Measurements from ENCODE around the gene EIF6. TPM values are rescaled to one million over a fixed set of nuclear protein-coding genes. Genes with fewer than 3 reads are reported as not detected.
"Not testable (repeated sequence)": the region's sequence is repeated elsewhere in the genome, so short reads cannot be mapped to it uniquely, and the experiment has no call there.

EIF6 gene
- total RNA-seq, 1 donor from 2014 or later, result 169 TPM

DNA sequence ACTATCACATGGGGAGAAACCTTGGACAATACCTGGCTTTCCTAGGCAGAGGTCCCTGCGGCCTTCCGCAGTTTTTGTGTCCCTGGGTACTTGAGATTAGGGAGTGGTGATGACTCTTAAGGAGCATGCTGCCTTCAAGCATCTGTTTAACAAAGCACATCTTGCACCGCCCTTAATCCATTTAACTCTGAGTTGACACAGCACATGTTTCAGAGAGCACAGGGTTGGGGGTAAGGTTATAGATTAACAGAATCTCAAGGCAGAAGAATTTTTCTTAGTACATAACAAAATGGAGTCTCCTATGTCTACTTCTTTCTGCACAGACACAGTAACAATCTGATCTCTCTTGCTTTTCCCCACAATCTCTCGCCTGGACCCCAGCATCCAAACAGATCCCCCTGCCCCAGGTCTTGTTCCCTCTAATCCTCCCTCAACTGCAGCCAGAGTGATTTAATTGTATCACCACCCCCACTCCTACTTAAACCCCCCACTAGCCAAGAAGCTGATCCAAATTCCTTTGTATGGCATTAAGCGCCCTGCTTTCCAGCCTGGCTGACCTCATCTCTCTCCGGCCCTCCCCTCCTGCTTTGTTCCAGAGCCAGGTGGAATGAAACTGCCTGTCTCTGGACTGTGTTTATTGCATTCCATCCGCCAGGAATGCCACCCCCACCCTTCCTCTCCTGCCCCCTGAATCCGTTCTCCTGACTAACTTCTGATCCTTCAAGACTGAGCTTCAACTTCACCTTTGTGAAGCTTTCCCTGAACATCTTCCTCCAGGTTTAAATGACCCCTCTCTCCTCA, 21.6 kb downstream of the EIF6 start:
- DNase-seq (ENCODE audit: extremely low read depth, low read depth, low spot score), result not testable (repeated sequence)

DNA sequence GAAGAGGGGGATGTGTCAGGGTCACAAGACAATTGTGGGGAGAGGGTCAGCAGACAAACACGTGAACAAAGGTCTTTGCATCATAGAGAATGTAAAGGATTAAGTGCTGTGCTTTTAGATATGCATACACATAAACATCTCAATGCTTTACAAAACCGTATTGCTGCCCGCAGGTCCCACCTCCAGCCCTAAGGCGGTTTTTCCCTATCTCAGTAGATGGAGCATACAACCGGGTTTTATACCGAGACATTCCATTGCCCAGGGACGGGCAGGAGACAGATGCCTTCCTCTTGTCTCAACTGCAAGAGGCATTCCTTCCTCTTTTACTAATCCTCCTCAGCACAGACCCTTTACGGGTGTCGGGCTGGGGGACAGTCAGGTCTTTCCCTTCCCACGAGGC, 22.3 kb downstream of the EIF6 start:
- DNase-seq (ENCODE audit: extremely low read depth, low read depth, low spot score), result not testable (repeated sequence)

GRCh38 chr20:35260426-35260825, 24.1 kb downstream of the EIF6 start:
- no peak for DNase-seq (ENCODE audit: extremely low read depth, low read depth, low spot score)

GRCh38 chr20:35257175-35257909, 27.2 kb downstream of the EIF6 start:
- DNase-seq (ENCODE audit: extremely low read depth, low read depth, low spot score), result no peak

- no peak for DNase-seq (ENCODE audit: extremely low read depth, low read depth, low spot score)
These were observed 30.0 kb downstream of the EIF6 start for GRCh38 chr20:35254448-35254999.

GRCh38 chr20:35253010-35253409, 31.6 kb downstream of the EIF6 start:
- no peak for DNase-seq (ENCODE audit: extremely low read depth, low read depth, low spot score)

DNA sequence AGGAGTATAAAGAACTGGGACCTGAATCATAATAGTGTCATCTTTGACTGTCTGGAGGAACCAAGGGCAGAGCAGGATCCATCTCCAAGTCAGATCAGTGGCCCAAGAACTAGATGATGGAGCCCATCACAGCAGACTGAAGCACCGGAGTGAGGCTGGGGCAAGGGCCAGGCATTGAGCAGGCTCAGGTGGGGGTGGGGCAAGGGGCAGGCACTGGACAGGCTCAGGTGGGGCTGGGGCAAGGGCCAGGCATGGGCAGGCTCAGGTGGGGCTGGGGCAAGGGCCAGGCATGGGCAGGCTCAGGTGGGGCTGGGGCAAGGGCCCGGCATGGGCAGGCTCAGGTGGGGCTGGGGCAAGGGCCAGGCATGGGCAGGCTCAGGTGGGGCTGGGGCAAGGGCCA, 32.0 kb downstream of the EIF6 start:
- DNase-seq (ENCODE audit: extremely low read depth, low read depth, low spot score), result not testable (repeated sequence)

GRCh38 chr20:35252037-35252461, 32.5 kb downstream of the EIF6 start:
- no peak for DNase-seq (ENCODE audit: extremely low read depth, low read depth, low spot score)

GRCh38 chr20:35251613-35251940, 33.0 kb downstream of the EIF6 start:
- no peak for DNase-seq (ENCODE audit: extremely low read depth, low read depth, low spot score)

DNA sequence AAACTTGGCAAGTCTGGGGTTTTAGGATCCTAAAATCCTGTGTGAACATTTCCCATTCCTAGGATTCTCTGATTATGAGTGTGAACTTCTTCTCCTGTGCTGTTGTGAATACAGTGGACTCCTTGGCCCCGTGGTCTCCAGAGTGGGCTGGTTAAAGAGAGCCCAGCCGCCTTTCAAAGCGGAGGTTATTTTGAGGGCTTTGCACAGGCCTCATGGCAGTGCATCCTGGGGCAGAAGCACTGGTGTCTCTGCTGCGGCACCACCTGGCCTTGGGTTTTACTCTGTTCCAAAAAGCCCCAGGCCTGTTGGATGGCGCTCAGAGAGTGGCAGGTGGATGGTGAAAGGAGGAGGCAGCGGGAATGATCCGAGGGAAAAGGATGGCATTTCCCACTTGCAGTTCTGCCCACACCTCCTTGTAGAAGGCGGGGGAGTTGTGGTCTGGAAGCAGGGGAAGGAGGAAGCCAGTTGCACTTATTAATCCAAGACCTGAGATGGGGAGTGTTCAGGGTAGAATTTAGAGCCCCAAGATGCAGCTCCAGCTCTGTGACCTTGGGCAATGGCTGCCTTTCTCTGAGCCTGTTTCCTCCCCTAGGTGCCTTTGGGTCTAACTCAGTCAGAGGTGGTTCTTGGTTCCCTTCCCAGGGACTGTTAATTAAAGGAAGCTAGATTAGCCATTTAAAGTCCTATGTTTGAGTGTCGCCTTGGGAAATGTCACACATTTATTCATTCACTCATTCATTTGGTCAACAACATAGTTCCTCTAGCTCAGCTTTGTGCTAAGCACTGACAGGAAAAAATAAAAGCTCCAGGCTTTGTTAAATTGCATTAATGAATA, 35.7 kb downstream of the EIF6 start:
- DNase-seq (ENCODE audit: extremely low read depth, low read depth, low spot score), result no peak

DNA sequence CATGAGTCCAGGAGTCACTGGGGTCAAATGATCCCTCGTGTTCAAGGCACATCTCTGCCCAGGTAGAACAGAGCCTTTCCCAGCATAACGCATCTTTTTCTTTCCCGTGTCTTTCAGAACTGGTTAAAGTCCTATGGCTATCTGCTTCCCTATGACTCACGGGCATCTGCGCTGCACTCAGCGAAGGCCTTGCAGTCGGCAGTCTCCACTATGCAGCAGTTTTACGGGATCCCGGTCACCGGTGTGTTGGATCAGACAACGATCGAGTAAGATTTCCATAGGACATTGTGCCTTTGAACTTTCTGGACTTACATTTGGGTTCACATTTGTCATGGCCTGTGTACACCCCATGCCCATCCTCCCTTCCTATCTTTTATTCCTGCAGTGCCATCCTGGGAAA, 37.8 kb downstream of the EIF6 start:
- DNase-seq (ENCODE audit: extremely low read depth, low read depth, low spot score), result no peak

GRCh38 chr20:35243986-35244385, 40.6 kb downstream of the EIF6 start:
- no peak for DNase-seq (ENCODE audit: extremely low read depth, low read depth, low spot score)

DNA sequence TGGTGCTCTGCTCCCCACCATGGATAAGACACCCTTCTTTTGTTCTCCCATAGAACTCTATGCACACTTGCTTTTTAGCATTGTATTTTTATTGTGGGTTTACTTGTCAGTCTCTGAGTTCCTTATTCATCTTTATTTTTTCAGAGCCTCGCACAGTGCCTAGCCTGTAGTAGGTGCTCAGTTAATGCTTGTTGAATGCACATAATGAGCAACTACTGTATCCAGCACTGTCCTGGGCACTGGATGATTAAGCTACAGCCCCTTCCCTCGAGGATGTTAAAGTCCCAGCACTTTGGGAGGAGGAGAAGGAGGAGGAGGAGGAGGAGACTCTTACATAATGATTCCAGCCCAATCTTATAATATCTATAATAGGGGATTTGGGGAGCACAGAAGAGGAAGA, 41.3 kb downstream of the EIF6 start:
- DNase-seq (ENCODE audit: extremely low read depth, low read depth, low spot score), result no peak

GRCh38 chr20:35240811-35241293, 43.7 kb downstream of the EIF6 start:
- no peak for DNase-seq (ENCODE audit: extremely low read depth, low read depth, low spot score)

GRCh38 chr20:35240083-35240810, 44.3 kb downstream of the EIF6 start:
- no peak for DNase-seq (ENCODE audit: extremely low read depth, low read depth, low spot score)

- no peak for DNase-seq (ENCODE audit: extremely low read depth, low read depth, low spot score)
These were observed 45.8 kb downstream of the EIF6 start for GRCh38 chr20:35238735-35239134.

DNA sequence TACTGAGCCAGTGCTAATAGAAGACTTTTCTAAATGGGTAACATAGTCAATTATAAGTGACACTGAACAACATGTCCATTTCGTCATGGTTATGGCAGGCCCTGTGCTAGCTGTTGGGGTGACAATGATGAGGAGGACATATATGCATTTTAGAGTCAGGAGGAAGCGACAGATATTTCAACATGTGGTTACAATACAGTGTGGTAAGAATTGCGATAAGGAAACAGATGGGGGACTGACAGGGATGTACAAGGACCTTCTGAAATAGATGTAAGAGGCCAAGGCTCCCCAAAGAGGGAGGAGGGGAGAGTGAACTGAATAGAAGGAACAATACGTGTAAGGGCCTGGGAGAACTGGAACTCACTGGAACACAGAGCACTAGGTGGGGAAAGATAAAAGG, 46.4 kb downstream of the EIF6 start:
- no peak for DNase-seq (ENCODE audit: extremely low read depth, low read depth, low spot score)

GRCh38 chr20:35237486-35237885, 47.1 kb downstream of the EIF6 start:
- DNase-seq (ENCODE audit: extremely low read depth, low read depth, low spot score), result no peak

GRCh38 chr20:35235881-35236280, 48.7 kb downstream of the EIF6 start:
- DNase-seq (ENCODE audit: extremely low read depth, low read depth, low spot score), result no peak

DNA sequence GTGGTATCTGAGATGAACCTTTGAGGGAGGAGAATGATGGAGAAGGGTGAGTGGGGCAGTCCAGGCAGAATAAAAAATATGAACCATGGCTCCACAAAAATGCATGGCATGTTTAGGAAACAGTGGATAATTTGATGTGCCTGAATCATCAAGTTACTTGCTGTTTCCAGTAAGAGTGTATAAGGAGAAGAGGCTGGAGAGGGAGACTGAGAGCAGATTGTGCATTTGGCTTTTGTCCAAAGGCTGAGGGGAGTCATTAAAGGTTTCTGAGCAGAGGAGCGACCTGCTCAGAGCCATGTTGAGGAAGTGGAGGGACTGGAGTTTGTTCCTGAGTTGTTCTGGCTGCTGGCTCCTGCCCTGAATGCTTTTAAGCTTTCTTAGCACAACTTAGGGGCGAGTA, 52.0 kb downstream of the EIF6 start:
- DNase-seq (ENCODE audit: extremely low read depth, low read depth, low spot score), result no peak
